ENCODE measurements around the gene SLC66A2. TPM values are rescaled to one million over a fixed set of nuclear protein-coding genes. Genes with fewer than 3 reads are reported as not detected.

Gene SLC66A2
- total RNA-seq, 1 experiment from 2014 or later = 19.5 TPM

DNA sequence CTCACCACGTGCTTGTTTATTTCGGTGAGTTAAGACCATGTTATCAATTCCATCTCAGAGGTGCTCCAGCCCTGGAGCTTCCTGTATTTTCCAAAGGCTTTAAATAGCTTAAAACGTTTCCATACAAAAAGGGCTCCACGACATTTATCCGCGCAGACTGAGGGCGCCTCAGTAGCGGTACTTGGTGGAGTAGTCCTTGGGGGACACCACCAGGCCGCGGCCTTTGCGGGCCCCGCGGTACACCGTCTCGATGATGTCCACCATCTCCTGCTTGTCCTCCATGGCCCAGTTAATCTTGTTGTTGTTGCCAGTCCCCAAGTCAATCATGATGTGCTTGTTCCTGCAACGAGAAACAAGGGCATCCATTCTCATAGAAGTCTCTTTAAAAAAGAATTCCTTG is 22.1 kb upstream of the SLC66A2 start:
- Histone ChIP-seq H3K36me3 (ENCODE audit: control insufficient read depth, insufficient read depth, low read length) (no peaks in the 10 kb centered on the region), H3K27me3 (replicated peaks; ENCODE audit: control insufficient read depth, insufficient read depth, low read length) (no peaks in the 10 kb centered on the region), H3K4me1 (no peaks in the 10 kb centered on the region), H3K9me3 (no peaks in the 10 kb centered on the region), H3K4me3 (ENCODE audit: low read depth, low read length) (no peak overlapping the region)
- DNase-seq = no peak
- ChIA-PET CTCF (no interaction called here), POLR2A (no interaction called here)
- no peaks in the 10 kb centered on the region for H3K9me3 Mint-ChIP-seq (ENCODE audit: unreplicated experiment)
- H3K27me3 Mint-ChIP-seq (ENCODE audit: insufficient read depth, unreplicated experiment) = no peaks in the 10 kb centered on the region
- TF ChIP-seq, protein P1, sequence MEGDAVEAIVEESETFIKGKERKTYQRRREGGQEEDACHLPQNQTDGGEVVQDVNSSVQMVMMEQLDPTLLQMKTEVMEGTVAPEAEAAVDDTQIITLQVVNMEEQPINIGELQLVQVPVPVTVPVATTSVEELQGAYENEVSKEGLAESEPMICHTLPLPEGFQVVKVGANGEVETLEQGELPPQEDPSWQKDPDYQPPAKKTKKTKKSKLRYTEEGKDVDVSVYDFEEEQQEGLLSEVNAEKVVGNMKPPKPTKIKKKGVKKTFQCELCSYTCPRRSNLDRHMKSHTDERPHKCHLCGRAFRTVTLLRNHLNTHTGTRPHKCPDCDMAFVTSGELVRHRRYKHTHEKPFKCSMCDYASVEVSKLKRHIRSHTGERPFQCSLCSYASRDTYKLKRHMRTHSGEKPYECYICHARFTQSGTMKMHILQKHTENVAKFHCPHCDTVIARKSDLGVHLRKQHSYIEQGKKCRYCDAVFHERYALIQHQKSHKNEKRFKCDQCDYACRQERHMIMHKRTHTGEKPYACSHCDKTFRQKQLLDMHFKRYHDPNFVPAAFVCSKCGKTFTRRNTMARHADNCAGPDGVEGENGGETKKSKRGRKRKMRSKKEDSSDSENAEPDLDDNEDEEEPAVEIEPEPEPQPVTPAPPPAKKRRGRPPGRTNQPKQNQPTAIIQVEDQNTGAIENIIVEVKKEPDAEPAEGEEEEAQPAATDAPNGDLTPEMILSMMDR (IDR thresholded peaks at IDR 0.05; ENCODE audit: insufficient read depth in 1 of 2, low read depth in 1 of 2, low read length in 1 of 2, severe bottlenecking in 1 of 2, unreplicated experiment in 1 of 2) = no peak
- H3K4me1 Mint-ChIP-seq (ENCODE audit: low read depth, unreplicated experiment) = no peaks in the 10 kb centered on the region
- intact Hi-C loops (cut with micrococcal nuclease; ENCODE audit: unreplicated experiment) = no loop called here
- H3K4me3 Mint-ChIP-seq (ENCODE audit: unreplicated experiment) = no peak overlapping the region
- BruUV-seq (replicated peaks) = no TSS peak
- H3K27ac Mint-ChIP-seq (ENCODE audit: unreplicated experiment) = no peak overlapping the region
- H3K36me3 Mint-ChIP-seq (ENCODE audit: insufficient read depth, unreplicated experiment) = peaks cover 35% of the 10 kb centered on the region

DNA sequence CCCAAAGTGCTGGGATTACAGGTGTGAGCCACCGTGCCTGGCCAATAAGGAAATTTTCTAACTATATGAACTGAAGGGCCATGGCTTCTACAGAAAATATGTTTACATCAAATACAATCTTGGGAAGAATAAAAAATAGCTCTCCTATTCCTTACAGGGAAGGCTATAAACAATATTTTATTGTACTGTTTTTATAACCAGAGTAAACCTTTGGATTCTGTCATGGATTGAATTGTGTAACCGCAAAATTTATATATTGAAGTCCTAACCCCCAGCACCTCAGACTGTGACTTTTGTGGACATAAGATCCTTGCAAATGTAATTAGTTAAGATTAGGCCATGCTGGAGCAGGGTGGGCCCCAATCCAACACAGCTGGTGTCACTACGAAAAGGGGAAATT is 21.3 kb upstream of the SLC66A2 start:
- H3K36me3 Mint-ChIP-seq (ENCODE audit: insufficient read depth, unreplicated experiment) = peaks cover 41% of the 10 kb centered on the region
- intact Hi-C loops (cut with micrococcal nuclease; ENCODE audit: unreplicated experiment) = no loop called here

GRCh38 chr18:79971986-79972385 is 20.5 kb upstream of the SLC66A2 start:
- ChIA-PET POLR2A (no interaction called here), CTCF (no interaction called here)
- Histone ChIP-seq H3K4me3 (ENCODE audit: low read depth, low read length) (no peak overlapping the region), H3K27me3 (replicated peaks; ENCODE audit: control insufficient read depth, insufficient read depth, low read length) (no peaks in the 10 kb centered on the region), H3K36me3 (ENCODE audit: control insufficient read depth, insufficient read depth, low read length) (no peaks in the 10 kb centered on the region), H3K9me3 (no peaks in the 10 kb centered on the region), H3K4me1 (no peaks in the 10 kb centered on the region)
- H3K4me1 Mint-ChIP-seq (ENCODE audit: low read depth, unreplicated experiment) = no peaks in the 10 kb centered on the region
- DNase-seq = no peak
- H3K36me3 Mint-ChIP-seq (ENCODE audit: insufficient read depth, unreplicated experiment) = peaks cover 46% of the 10 kb centered on the region
- intact Hi-C loops (cut with micrococcal nuclease; ENCODE audit: unreplicated experiment) = no loop called here
- BruUV-seq (replicated peaks) = no TSS peak
- H3K27me3 Mint-ChIP-seq (ENCODE audit: insufficient read depth, unreplicated experiment) = no peaks in the 10 kb centered on the region
- no peak overlapping the region for H3K27ac Mint-ChIP-seq (ENCODE audit: unreplicated experiment)
- H3K4me3 Mint-ChIP-seq (ENCODE audit: unreplicated experiment) = no peak overlapping the region
- H3K9me3 Mint-ChIP-seq (ENCODE audit: unreplicated experiment) = no peaks in the 10 kb centered on the region
- TF ChIP-seq, protein P1 (IDR thresholded peaks at IDR 0.05; ENCODE audit: insufficient read depth in 1 of 2, low read depth in 1 of 2, low read length in 1 of 2, severe bottlenecking in 1 of 2, unreplicated experiment in 1 of 2) = no peak

More for the DNA sequence above, 21.3 kb upstream of the SLC66A2 start:
- ChIA-PET POLR2A (no interaction called here), CTCF (no interaction called here)
- TF ChIP-seq, protein P1 (IDR thresholded peaks at IDR 0.05; ENCODE audit: insufficient read depth in 1 of 2, low read depth in 1 of 2, low read length in 1 of 2, severe bottlenecking in 1 of 2, unreplicated experiment in 1 of 2) = no peak
- Mint-ChIP-seq H3K27ac (ENCODE audit: unreplicated experiment) (no peak overlapping the region), H3K9me3 (ENCODE audit: unreplicated experiment) (no peaks in the 10 kb centered on the region), H3K27me3 (ENCODE audit: insufficient read depth, unreplicated experiment) (no peaks in the 10 kb centered on the region), H3K4me3 (ENCODE audit: unreplicated experiment) (no peak overlapping the region), H3K4me1 (ENCODE audit: low read depth, unreplicated experiment) (no peaks in the 10 kb centered on the region)
- Histone ChIP-seq H3K4me1 (no peaks in the 10 kb centered on the region), H3K9me3 (no peaks in the 10 kb centered on the region), H3K36me3 (ENCODE audit: control insufficient read depth, insufficient read depth, low read length) (no peaks in the 10 kb centered on the region), H3K27me3 (replicated peaks; ENCODE audit: control insufficient read depth, insufficient read depth, low read length) (no peaks in the 10 kb centered on the region), H3K4me3 (ENCODE audit: low read depth, low read length) (no peak overlapping the region)
- DNase-seq = no peak
- BruUV-seq (replicated peaks) = no TSS peak
